NCI-H1092 treated with DMSO at 0.1 percent for 48 hours (cell line): ENCODE measurements around the gene SREBF2.
"Not testable (repeated sequence)": the region's sequence is repeated elsewhere in the genome, so short reads cannot be mapped to it uniquely, and the experiment has no call there.

Experiments
- DNase-seq: peaks from one replicate; lab custom pipeline; 2025; lab: John Stamatoyannopoulos, UW

The SREBF2 gene

DNA sequence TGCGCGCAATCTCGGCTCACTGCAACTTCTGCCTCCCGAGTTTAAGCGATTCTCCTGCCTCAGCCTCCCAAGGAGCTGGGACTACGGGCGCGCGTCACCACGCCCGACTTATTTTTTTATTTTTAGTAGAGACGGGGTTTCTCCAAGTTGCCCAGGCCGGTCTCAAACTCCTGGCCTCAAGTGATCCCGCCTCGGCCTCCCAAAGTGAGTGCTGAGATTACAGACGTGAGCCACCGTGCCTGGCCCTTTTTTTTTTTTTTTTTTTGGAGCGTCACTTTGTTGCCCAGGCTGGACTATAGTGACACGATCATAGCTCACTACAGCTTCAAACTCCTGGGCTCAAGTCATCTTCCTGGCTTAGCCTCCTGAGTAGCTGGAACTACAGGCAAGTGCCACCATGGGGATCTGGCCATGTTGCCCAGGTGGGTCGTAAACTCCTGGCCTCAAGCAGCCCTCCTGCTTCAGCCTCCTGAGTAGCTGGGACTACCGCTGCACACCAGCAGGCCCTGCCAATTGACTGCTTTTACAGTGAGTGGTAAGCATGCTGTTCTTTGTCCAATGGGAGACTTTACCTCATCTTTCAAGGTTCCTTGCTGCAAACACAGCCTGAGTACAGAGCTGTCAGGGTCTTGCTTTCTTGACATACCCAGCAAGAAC, 114.6 kb downstream of the SREBF2 start:
- DNase-seq, result no peak

DNA sequence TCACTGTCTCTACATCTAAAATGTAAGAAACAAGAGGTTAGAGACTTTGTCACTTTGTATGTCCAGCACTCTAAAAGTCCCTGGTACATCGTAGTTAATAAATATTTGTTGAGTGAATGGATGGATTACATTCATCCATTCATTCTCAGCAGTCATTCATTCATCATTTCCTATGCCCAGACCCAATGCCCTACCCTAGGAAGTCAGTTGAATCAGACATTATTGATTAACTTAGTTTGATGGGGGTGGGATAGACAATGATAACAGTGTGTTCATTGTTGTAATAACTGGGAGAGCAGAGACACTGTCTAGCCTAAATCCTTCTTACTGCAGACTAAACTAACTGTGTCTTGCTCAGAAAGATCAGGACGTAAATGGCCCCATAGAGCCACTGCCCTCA, 115.2 kb downstream of the SREBF2 start:
- DNase-seq, result no peak

DNA sequence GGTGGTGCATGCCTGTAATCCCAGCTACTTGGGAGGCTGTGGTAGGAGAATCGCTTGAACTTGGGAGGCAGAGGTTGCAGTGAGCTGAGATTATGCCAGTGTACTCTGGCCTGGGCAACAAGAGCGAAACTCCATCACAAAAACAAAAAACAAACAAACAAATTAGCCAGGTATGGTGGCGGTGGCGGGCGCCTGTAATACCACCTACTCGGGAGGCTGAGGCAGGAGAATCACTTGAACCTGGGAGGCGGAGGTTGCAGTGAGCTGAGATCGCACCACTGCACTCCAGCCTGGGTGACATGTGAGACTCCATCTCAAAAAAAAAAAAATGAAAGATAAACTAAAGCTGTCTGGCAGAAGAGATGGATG, 116.0 kb downstream of the SREBF2 start:
- DNase-seq, result not testable (repeated sequence)

DNA sequence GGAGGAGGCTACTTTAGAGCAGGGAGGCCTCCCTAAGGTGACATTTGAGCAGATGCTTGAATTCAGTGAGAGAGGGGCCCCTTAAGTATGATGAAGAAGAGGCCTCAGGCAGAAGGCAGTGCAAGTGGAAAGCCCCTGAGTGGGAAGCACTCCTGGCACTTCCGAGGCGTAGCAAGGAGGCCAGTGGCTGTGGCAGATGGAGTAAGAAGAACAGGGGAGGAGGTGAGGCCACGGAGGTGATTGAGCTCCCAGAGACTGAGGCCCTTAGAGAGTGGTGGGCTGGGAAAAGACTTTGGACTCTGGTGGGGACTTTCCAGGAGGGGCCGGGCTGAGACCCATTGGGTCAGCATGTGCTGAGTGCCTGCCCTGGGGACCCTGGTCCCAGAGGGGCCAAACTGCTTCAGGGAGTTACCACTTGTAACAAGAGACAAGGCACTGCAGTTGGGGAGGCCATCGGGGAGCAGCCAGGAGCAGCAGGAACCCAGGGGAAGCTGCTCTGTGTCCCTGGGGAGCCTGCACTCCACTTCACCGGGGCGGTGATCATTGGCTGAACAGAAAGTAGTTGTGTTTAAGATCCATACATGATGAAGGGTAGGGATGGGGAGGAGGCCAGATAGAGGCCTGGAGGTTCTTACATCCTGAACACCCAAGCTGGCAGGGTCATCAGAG, 116.5 kb downstream of the SREBF2 start:
- DNase-seq, result no peak

DNA sequence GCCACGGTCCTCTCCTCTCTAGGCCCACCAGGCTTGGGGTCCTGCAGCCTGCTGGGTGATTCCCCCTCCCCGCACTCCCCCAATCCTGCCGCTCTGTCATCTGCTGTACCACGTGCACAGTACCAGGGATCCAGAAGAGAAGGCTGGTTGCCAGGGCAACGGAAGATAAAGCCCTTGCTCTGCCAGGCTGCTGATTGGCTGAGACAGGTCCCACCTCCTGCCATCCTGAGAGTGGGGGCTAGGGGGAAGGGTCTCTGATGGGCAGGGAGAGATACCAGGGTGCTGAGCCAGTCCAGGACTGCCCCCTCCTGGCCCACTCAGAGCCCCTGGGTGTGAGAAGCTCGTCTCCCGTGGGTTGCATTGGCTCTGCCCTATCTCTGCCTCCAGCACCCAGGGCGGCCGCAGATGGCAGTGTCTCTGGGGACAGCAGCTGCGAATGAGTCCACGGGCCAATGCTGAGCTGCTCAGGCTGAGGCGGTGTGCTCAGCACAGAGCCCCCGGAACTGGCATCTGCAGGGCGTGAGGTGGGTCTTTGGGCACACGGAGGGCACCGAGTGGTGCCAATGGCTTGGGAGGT, 119.1 kb downstream of the SREBF2 start, which contains the start of gene SMIM45:
TSS of gene SMIM45 (plus strand) at position 253 of the 577 bp plus-strand sequence.
- peak; percentile 86 for DNase-seq

DNA sequence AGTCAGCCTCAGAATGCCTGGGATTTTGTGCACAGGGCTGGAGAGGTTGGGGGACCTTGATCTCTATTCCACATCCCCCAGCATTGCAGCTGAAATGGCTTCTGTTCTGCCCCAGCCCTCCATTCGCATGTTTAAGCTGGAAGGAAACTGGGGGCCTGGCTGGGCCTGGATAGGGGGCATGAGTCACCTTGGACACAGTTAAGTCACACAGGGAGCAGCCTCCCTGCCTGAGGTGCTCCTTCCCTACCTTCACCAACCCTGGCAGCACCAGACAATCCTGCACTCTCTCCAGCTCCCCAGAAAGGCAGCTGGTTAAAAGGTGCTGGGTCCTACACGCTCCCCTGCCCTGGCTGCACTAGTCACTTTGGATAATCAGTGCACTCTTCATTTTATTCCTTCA, 119.8 kb downstream of the SREBF2 start:
- no peak for DNase-seq
